ENCODE data around the gene TARS2. TPM values are rescaled to one million over a fixed set of nuclear protein-coding genes. Genes with fewer than 3 reads are reported as not detected.

TARS2 gene
- total RNA-seq, 3 donors from 2014 or later: 15.9 to 20.2 (median 20.0) TPM

DNA sequence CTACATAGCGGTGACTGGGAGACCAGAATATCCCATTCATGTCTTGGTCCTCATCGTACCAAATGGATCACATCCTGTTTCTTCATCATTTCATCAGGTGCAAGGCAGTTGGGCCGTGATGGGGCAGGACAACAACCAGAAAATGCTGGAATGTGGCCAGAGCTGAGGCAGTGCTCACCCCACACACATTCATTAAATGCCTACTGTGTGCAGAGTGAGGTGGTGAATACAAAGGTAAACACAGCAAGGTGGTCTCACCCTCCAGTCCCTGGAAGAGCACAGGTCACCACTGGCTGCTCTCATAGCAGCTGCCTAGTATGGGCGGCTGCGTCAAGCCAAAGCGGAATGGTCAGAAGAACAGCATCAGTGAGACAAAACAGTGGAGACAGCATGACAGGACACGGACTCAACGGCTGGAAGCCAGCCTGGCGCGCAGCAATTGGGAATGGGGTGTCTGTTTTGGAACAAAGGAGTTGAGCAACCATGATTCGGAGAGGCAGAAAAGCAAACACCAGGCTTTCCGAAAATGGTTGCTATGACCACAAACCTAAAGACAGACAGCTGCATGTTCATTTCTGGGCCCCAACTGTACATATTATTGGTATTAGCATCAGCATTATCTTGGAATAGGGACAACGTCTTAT lies 56.4 kb downstream of the TARS2 start:
- DNase-seq (no peak), ATAC-seq (peak; percentile 48)
- Histone ChIP-seq H3K36me3 (ENCODE audit: low read depth) (no peaks in the 10 kb centered on the region), H3K9me3 (no peaks in the 10 kb centered on the region), H3K4me3 (no peak overlapping the region), H3K4me1 (ENCODE audit: low read depth) (peaks cover 4% of the 10 kb centered on the region)
- intact Hi-C loops (cut with DNase I, micrococcal nuclease): no loop called here
- TF ChIP-seq CTCF (IDR thresholded peaks at IDR 0.05): no peak

GRCh38 chr1:150544204-150544603 lies 57.0 kb downstream of the TARS2 start:
- Histone ChIP-seq H3K4me1 (ENCODE audit: low read depth) (peaks cover 4% of the 10 kb centered on the region), H3K36me3 (ENCODE audit: low read depth) (no peaks in the 10 kb centered on the region), H3K9me3 (no peaks in the 10 kb centered on the region), H3K4me3 (no peak overlapping the region)
- no peak for TF ChIP-seq CTCF (IDR thresholded peaks at IDR 0.05)
- no peak for ATAC-seq
- DNase-seq: no peak
- intact Hi-C loops (cut with DNase I, micrococcal nuclease): no loop called here

DNA sequence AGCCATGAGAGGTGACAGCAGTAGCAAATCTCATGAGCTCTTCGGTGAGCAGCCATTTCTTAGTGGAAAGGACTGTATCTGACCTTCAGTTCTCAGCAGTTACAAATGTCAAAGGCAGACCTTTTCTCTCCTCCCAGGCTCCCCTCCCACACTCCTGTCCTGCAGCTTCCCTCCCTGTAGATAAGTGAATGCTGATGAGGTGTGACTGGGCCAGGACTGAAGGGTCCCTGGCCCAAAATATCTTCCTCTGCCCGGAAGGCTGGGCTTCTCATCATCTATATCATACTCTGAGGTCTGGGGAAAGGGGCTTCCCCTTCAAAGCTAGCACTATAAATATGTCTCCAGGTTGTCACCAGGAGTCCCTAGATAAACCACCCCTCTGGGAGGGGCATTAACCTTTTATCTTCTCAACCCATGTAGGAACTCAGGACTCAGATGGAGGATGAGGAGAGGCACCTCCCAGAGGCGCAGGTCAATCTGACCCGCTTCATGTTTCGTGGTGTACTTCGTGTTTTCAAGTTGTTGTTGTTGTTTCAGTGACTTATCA lies 58.3 kb downstream of the TARS2 start:
- no peak for ATAC-seq
- DNase-seq: no peak
- intact Hi-C loops (cut with DNase I, micrococcal nuclease): no loop called here
- Histone ChIP-seq H3K36me3 (ENCODE audit: low read depth) (no peaks in the 10 kb centered on the region), H3K4me3 (no peak overlapping the region), H3K9me3 (no peaks in the 10 kb centered on the region), H3K4me1 (ENCODE audit: low read depth) (peaks cover 7% of the 10 kb centered on the region)
- no peak for TF ChIP-seq CTCF (IDR thresholded peaks at IDR 0.05)

DNA sequence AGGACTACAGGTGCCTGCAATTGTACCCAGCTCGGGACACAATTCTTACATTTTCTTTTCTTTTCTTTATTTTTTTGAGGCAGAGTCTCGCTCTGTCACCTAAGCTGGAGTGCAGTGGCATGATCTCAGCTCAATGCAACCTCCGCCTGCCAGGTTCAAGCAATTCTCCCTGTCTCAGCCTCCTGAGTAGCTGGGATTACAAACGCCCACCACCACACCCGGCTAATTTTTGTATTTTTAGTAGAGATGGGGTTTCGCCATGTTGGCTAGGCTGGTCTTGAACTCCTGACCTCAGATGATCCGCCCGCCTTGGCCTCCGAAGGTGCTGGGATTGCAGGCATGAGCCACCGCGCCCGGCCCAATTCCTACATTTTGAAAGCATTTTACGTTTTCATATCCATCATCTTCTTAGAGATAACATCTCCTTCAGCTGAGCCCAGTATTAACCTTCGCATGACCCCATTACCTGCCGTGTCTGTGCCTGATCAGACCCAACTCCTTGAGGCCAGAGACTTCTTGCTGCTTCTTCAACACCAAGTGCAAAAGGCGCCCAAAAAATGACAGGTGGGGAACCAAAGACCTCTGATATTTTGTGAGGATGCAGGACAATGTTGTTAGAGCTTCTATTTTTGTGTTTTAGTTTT lies 59.2 kb downstream of the TARS2 start:
- Histone ChIP-seq H3K9me3 (no peaks in the 10 kb centered on the region), H3K4me1 (ENCODE audit: low read depth) (peaks cover 12% of the 10 kb centered on the region), H3K4me3 (no peak overlapping the region), H3K36me3 (ENCODE audit: low read depth) (no peaks in the 10 kb centered on the region)
- no peak for TF ChIP-seq CTCF (IDR thresholded peaks at IDR 0.05)
- ATAC-seq: no peak
- intact Hi-C loops (cut with DNase I, micrococcal nuclease): no loop called here
- no peak for DNase-seq

DNA sequence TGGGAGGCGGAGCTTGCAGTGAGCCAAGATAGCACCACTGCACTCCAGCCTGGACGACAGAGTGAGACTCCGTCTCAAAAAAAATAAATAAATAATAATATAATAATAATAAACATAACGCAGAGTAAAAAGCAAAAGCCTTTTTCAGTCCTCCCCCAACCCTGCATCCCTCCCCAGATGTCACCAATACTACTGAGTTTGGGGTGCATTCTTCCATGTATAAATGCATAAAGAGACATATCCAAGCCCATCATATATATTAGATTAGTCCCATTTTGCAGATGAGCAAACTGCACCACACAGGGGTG lies 61.1 kb downstream of the TARS2 start:
- ATAC-seq (no peak), DNase-seq (no peak)
- Histone ChIP-seq H3K4me3 (no peak overlapping the region), H3K4me1 (ENCODE audit: low read depth) (peaks cover 13% of the 10 kb centered on the region), H3K9me3 (no peaks in the 10 kb centered on the region), H3K36me3 (ENCODE audit: low read depth) (no peaks in the 10 kb centered on the region)
- no peak for TF ChIP-seq CTCF (IDR thresholded peaks at IDR 0.05)
- intact Hi-C loops (cut with DNase I, micrococcal nuclease): no loop called here

Data from mucosa of descending colon (tissue), 3 donors.